H9 (cell line): Measurements from ENCODE around the gene RGS3. TPM values are rescaled to one million over a fixed set of nuclear protein-coding genes. Genes with fewer than 3 reads are reported as not detected.

Experiments
- DNase-seq: peaks from one replicate; pipeline ENCODE4 v3.0.0-alpha.2; 2017
- H2AFZ ChIP-seq: one replicate; pipeline ENCODE4 v1.6.1; 2013; ENCODE audit warnings: mild to moderate bottlenecking, low read length, control low read depth, moderate library complexity
- H2AK5ac ChIP-seq: 2 replicates; pipeline ENCODE4 v1.6.1; 2013; ENCODE audit warnings: low read length, control low read depth, mixed read lengths; ENCODE audit not compliant: insufficient read length
- H2BK120ac ChIP-seq: one replicate; pipeline ENCODE4 v1.6.1; 2013; ENCODE audit warnings: low read depth, mild to moderate bottlenecking, low read length, control low read depth, inconsistent platforms; ENCODE audit not compliant: poor library complexity, severe bottlenecking
- H2BK12ac ChIP-seq: 2 replicates; pipeline ENCODE4 v1.6.1; 2013; ENCODE audit warnings: low read length, control low read depth, mixed read lengths, low read depth; ENCODE audit not compliant: insufficient read length
- H2BK15ac ChIP-seq: 2 replicates; pipeline ENCODE4 v1.6.1; 2013; ENCODE audit warnings: low read depth, low read length, control low read depth
- H2BK20ac ChIP-seq: one replicate; pipeline ENCODE4 v1.6.1; 2013; ENCODE audit warnings: low read depth, mild to moderate bottlenecking, low read length, control low read depth, inconsistent platforms; ENCODE audit not compliant: poor library complexity, severe bottlenecking
- H2BK5ac ChIP-seq: 2 replicates; pipeline ENCODE4 v1.6.1; 2013; ENCODE audit warnings: low read length, control low read depth, mixed read lengths; ENCODE audit not compliant: insufficient read length
- H3K14ac ChIP-seq: 2 replicates; pipeline ENCODE4 v1.6.1; 2013; ENCODE audit warnings: low read length, control low read depth; ENCODE audit not compliant: insufficient read depth
- H3K18ac ChIP-seq: 2 replicates; pipeline ENCODE4 v1.6.1; 2013; ENCODE audit warnings: low read depth, mild to moderate bottlenecking, mixed read lengths, low read length, control low read depth; ENCODE audit not compliant: insufficient read length
- H3K23ac ChIP-seq: 2 replicates; pipeline ENCODE4 v1.6.1; 2013; ENCODE audit warnings: low read length, control low read depth, mixed read lengths, low read depth; ENCODE audit not compliant: insufficient read length
- H3K23me2 ChIP-seq: 2 replicates; pipeline ENCODE4 v1.6.1; 2013; ENCODE audit warnings: low read depth, mild to moderate bottlenecking, mixed read lengths, low read length, control low read depth; ENCODE audit not compliant: insufficient read length, poor library complexity, severe bottlenecking
- H3K27ac ChIP-seq: 2 replicates; pipeline ENCODE4 v1.5.1; 2013; ENCODE audit warnings: low read length, control low read depth, mixed read lengths, low read depth; ENCODE audit not compliant: insufficient read length
- H3K27me3 ChIP-seq: 2 replicates; pipeline ENCODE4 v1.6.1; 2013; ENCODE audit warnings: low read length, control low read depth, inconsistent platforms; ENCODE audit not compliant: insufficient read depth
- H3K4ac ChIP-seq: 2 replicates; pipeline ENCODE4 v1.6.1; 2013; ENCODE audit warnings: low read depth, mild to moderate bottlenecking, control low read depth, inconsistent platforms, low read length, moderate library complexity
- H3K4me1 ChIP-seq: 2 replicates; pipeline ENCODE4 v1.6.1; 2013; ENCODE audit warnings: low read length, control low read depth, inconsistent platforms; ENCODE audit not compliant: insufficient read depth
- H3K4me2 ChIP-seq: 2 replicates; pipeline ENCODE4 v1.6.1; 2013; ENCODE audit warnings: low read length, control low read depth, mixed read lengths; ENCODE audit not compliant: insufficient read length, insufficient read depth
- H3K56ac ChIP-seq: 2 replicates; pipeline ENCODE4 v1.6.1; 2013; ENCODE audit warnings: low read depth, mild to moderate bottlenecking, mixed read lengths, low read length, control low read depth; ENCODE audit not compliant: insufficient read length
- H3K79me1 ChIP-seq: 2 replicates; pipeline ENCODE4 v1.6.1; 2013; ENCODE audit warnings: low read depth, mild to moderate bottlenecking, moderate library complexity, low read length, control low read depth, inconsistent platforms; ENCODE audit not compliant: insufficient read depth, poor library complexity, severe bottlenecking
- H3K79me2 ChIP-seq: 2 replicates; pipeline ENCODE4 v1.6.1; 2013; ENCODE audit warnings: low read length, control low read depth, inconsistent platforms; ENCODE audit not compliant: insufficient read depth
- H3K9ac ChIP-seq: 2 replicates; pipeline ENCODE4 v1.6.1; 2013; ENCODE audit warnings: low read length, control low read depth, mixed read lengths; ENCODE audit not compliant: insufficient read length; ENCODE audit errors: extremely low read depth
- H3K9me3 ChIP-seq: one replicate; pipeline ENCODE4 v1.6.1; 2013; ENCODE audit warnings: low read depth, low read length, inconsistent platforms; ENCODE audit not compliant: control insufficient read depth
- H3T11ph ChIP-seq: one replicate; pipeline ENCODE4 v1.6.1; 2013; ENCODE audit warnings: mild to moderate bottlenecking, low read length, control low read depth, inconsistent platforms
- H4K20me1 ChIP-seq: one replicate; pipeline ENCODE4 v1.6.1; 2013; ENCODE audit not compliant: control insufficient read depth, insufficient read length, insufficient read depth
- H4K5ac ChIP-seq: 2 replicates; pipeline ENCODE4 v1.6.1; 2013; ENCODE audit warnings: low read depth, mild to moderate bottlenecking, mixed read lengths, low read length, control low read depth; ENCODE audit not compliant: insufficient read length
- H4K8ac ChIP-seq: replicated peaks from 2 replicates; pipeline ENCODE4 v1.6.1; 2013; ENCODE audit warnings: low read length, control low read depth, mixed read lengths, low read depth; ENCODE audit not compliant: insufficient read length
- H4K91ac ChIP-seq: 2 replicates; pipeline ENCODE4 v1.6.1; 2013; ENCODE audit warnings: low read depth, mild to moderate bottlenecking, moderate library complexity, mixed read lengths, low read length, control low read depth; ENCODE audit not compliant: insufficient read length
- H3K27ac Mint-ChIP-seq, 3 experiments: 2 replicates in 2 of 3; 3 replicates in 1 of 3; pipeline ENCODE4 v1.8.0; 2020 to 2021; ENCODE audit warnings: mixed read lengths in 3 of 3, mild to moderate bottlenecking in 1 of 3, moderate library complexity in 1 of 3
- H3K27me3 Mint-ChIP-seq: 2 replicates; pipeline ENCODE4 v1.8.0; 2021; ENCODE audit warnings: low read depth, mild to moderate bottlenecking, moderate library complexity, mixed read lengths
- H3K36me3 Mint-ChIP-seq, 3 experiments: 2 replicates in 2 of 3; 3 replicates in 1 of 3; pipeline ENCODE4 v1.8.0; 2020 to 2021; ENCODE audit warnings: low read depth in 3 of 3, mixed read lengths in 3 of 3; ENCODE audit not compliant: insufficient read depth in 1 of 3
- H3K4me1 Mint-ChIP-seq, 2 experiments: 2 replicates each; pipeline ENCODE4 v1.8.0; 2020; ENCODE audit warnings: mixed read lengths in 2 of 2
- H3K4me3 Mint-ChIP-seq, 2 experiments: 2 replicates in 1 of 2; 3 replicates in 1 of 2; pipeline ENCODE4 v1.8.0; 2020 to 2021; ENCODE audit warnings: mild to moderate bottlenecking in 2 of 2, mixed read lengths in 2 of 2, moderate library complexity in 1 of 2
- H3K9me3 Mint-ChIP-seq, 2 experiments: 2 replicates in 1 of 2; 3 replicates in 1 of 2; pipeline ENCODE4 v1.8.0; 2020; ENCODE audit warnings: mild to moderate bottlenecking in 2 of 2, mixed read lengths in 2 of 2, moderate library complexity in 1 of 2
- WGBS: extraction: QIAGEN DNeasy Blood & Tissue Kit; methylation state at CpG from one replicate; pipeline ENCODE4 v1.1.7; 2013; ENCODE audit warnings: missing lambda C conversion rate, low lambda C conversion rate, mixed read lengths; ENCODE audit not compliant: insufficient read length; ENCODE audit errors: extremely low coverage; 5-methylcytosine and 5-hydroxymethylcytosine counted together
- total RNA-seq: library from RNA; stranded (reverse); gene quantifications from 2 replicates; pipeline ENCODE4 v1.2.1, GENCODE V29; 2021
- TF ChIP-seq, protein P1 (sequence below): fragments of 200-600 bp; sonication (generic); conservative IDR thresholded peaks from 3 replicates; pipeline ENCODE4 v1.8.0; 2021; ENCODE audit warnings: antibody characterized with exemption, mild to moderate bottlenecking

Gene RGS3
- total RNA-seq, 1 experiment from 2014 or later, result 13.9 TPM

DNA sequence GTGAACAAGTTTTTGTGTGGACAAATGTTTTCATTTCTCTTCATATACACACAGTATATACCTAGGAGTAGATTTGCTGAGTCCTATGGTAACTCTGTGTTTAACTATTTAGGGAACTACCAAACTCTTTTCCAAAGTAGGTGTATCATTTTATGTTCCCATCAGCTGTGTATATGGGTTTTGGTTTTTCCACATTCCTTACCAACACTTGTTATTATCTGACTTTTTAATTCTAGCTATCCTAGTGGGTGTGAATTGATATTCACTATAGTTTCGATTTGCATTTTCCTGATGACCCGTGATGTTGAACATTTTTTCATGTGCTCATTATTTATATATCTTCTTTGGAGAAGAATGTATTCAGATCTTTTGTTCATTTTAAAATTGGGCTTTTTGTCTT is 3.7 kb downstream of the RGS3 start:
- Histone ChIP-seq H3K4me1 (peaks cover 6% of the 10 kb centered on the region; the same call in 1 of the 2 replicates), H2AFZ (no peak overlapping the region), H3K27ac (no peak overlapping the region), H3K79me1 (no peaks in the 10 kb centered on the region), H3K23me2 (peaks cover 9% of the 10 kb centered on the region), H2BK5ac (no peak overlapping the region), H3K9me3 (no peaks in the 10 kb centered on the region), H3K23ac (no peak overlapping the region), H3K14ac (no peak overlapping the region), H2BK20ac (no peak overlapping the region), H2BK12ac (no peak overlapping the region), H3T11ph (no peak overlapping the region), H4K8ac (no peak overlapping the region), H3K9ac (no peak overlapping the region), H4K91ac (no peak overlapping the region), H3K18ac (no peak overlapping the region), H3K4me2 (no peak overlapping the region), H3K79me2 (no peaks in the 10 kb centered on the region), H4K20me1 (no peaks in the 10 kb centered on the region), H3K56ac (no peak overlapping the region), H3K27me3 (peaks cover 13% of the 10 kb centered on the region; the same call in 1 of the 2 replicates), H4K5ac (no peak overlapping the region), H2AK5ac (no peak overlapping the region), H3K4ac (no peak overlapping the region), H2BK120ac (no peak overlapping the region), H2BK15ac (no peak overlapping the region)
- TF ChIP-seq, protein P1, sequence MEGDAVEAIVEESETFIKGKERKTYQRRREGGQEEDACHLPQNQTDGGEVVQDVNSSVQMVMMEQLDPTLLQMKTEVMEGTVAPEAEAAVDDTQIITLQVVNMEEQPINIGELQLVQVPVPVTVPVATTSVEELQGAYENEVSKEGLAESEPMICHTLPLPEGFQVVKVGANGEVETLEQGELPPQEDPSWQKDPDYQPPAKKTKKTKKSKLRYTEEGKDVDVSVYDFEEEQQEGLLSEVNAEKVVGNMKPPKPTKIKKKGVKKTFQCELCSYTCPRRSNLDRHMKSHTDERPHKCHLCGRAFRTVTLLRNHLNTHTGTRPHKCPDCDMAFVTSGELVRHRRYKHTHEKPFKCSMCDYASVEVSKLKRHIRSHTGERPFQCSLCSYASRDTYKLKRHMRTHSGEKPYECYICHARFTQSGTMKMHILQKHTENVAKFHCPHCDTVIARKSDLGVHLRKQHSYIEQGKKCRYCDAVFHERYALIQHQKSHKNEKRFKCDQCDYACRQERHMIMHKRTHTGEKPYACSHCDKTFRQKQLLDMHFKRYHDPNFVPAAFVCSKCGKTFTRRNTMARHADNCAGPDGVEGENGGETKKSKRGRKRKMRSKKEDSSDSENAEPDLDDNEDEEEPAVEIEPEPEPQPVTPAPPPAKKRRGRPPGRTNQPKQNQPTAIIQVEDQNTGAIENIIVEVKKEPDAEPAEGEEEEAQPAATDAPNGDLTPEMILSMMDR, result no peak
- Mint-ChIP-seq H3K27me3 (peaks cover 27% of the 10 kb centered on the region), H3K4me1 (peaks cover 35 to 43% of the 10 kb centered on the region in 2 experiments), H3K27ac (no peak overlapping the region), H3K36me3 (peaks cover 0 to 5% (median 2%) of the 10 kb centered on the region in 3 experiments; a peak in 5 of 7 replicates), H3K9me3 (peaks cover 2 to 5% of the 10 kb centered on the region in 2 experiments; a peak in 2 of 5 replicates), H3K4me3 (no peak overlapping the region)
- WGBS, result no CpG with 5 or more reads among the region's 2 CpGs
- DNase-seq, result no peak
